K562 (cell line): ENCODE data around the gene TIMM10. TPM values are rescaled to one million over a fixed set of nuclear protein-coding genes. Genes with fewer than 3 reads are reported as not detected.

Experiments
- ATAC-seq: fragments of 200-7000 bp; cut with Tn5 transposase; 3 replicates; pipeline ENCODE4 v1.9.1; 2020; ENCODE audit warnings: moderate library complexity
- BruUV-seq: library from RNA; stranded (reverse); fragments of 400-500 nt; replicated peaks from 2 replicates; lab custom pipeline; 2021; lab: Mats Ljungman, UMichigan
- CTCF ChIA-PET: fragments of 300-600 bp; formaldehyde crosslinking; extraction: SDS; loops from one replicate; lab custom pipeline; 2021; ENCODE audit warnings: low intra/inter-chr PET ratio; lab: Yijun Ruan, JAX
- POLR2A ChIA-PET: fragments of 300-600, 350-650 bp; sonication (Branson Sonifier 250); formaldehyde crosslinking; extraction: SDS; loops from one replicate; lab custom pipeline; 2021; ENCODE audit warnings: antibody characterized with exemption, inconsistent platforms; lab: Yijun Ruan, JAX
- DNase-seq, 4 experiments: peaks; one replicate each; pipeline versions ENCODE4 v3.0.0 to v3.0.0-alpha.2; 2011 to 2018; ENCODE audit warnings: low spot score in 3 of 4, mixed read lengths in 3 of 4; ENCODE audit errors: extremely low read depth in 1 of 4
- FAIRE-seq: peaks from 2 replicates; lab custom pipeline; 2011; peaks lifted over from hg19 to GRCh38; lab: Jason Lieb, UNC
- H2AFZ ChIP-seq: 2 replicates; pipeline ENCODE4 v1.6.0; 2011; ENCODE audit warnings: low read depth, low read length, control low read depth, inconsistent platforms
- H3K27ac ChIP-seq: fragments of 200-600 bp; 3 replicates; pipeline ENCODE4 v1.8.0; 2011; ENCODE audit warnings: low read depth, mild to moderate bottlenecking, control low read depth, inconsistent platforms, low read length, moderate library complexity, mixed read lengths; ENCODE audit errors: extremely low read depth
- H3K27me3 ChIP-seq, 2 experiments: fragments of 300-600 bp in 1 of 2; 2 replicates in 1 of 2; 3 replicates in 1 of 2; pipeline versions ENCODE4 v1.6.0 to v1.8.0; 2011; ENCODE audit warnings: inconsistent platforms in 2 of 2, low read length in 2 of 2, mild to moderate bottlenecking in 1 of 2, mixed read lengths in 1 of 2, moderate library complexity in 1 of 2; ENCODE audit not compliant: control insufficient read depth in 2 of 2, insufficient read depth in 2 of 2
- H3K36me3 ChIP-seq: fragments of 300-600 bp; 3 replicates; pipeline ENCODE4 v1.8.0; 2011; ENCODE audit warnings: mild to moderate bottlenecking, low read length, inconsistent platforms; ENCODE audit not compliant: control insufficient read depth, insufficient read depth
- H3K4me1 ChIP-seq, 2 experiments: fragments of 200-600 bp in 1 of 2; replicated peaks in 1 of 2; 2 replicates in 1 of 2; 3 replicates in 1 of 2; pipeline versions ENCODE4 v1.5.1 to v1.8.0; 2011; ENCODE audit warnings: inconsistent platforms in 2 of 2, low read length in 2 of 2, mild to moderate bottlenecking in 1 of 2, mixed read lengths in 1 of 2, moderate library complexity in 1 of 2; ENCODE audit not compliant: control insufficient read depth in 2 of 2, insufficient read depth in 2 of 2
- H3K4me2 ChIP-seq: 2 replicates; pipeline ENCODE4 v1.6.1; 2011; ENCODE audit warnings: low read length, control low read depth, inconsistent platforms, mixed read lengths; ENCODE audit not compliant: insufficient read depth
- H3K4me3 ChIP-seq: fragments of 200-600 bp; sonication (generic), shearing (Covaris generic); 2 replicates; pipeline ENCODE4 v1.5.1; 2016; ENCODE audit warnings: control low read depth, inconsistent platforms
- H3K79me2 ChIP-seq: fragments of 200-600 bp; 3 replicates; pipeline ENCODE4 v1.8.0; 2011; ENCODE audit warnings: low read length, inconsistent platforms; ENCODE audit not compliant: control insufficient read depth, insufficient read depth
- H3K9ac ChIP-seq, 2 experiments: 2 replicates each; pipeline versions ENCODE4 v1.6.0 to v1.6.1; 2011; ENCODE audit warnings: low read depth in 2 of 2, low read length in 2 of 2, control low read depth in 1 of 2, inconsistent platforms in 1 of 2, mild to moderate bottlenecking in 1 of 2, mixed read lengths in 1 of 2; ENCODE audit not compliant: insufficient read depth in 1 of 2
- H3K9me1 ChIP-seq: one replicate; pipeline ENCODE4 v1.6.0; 2011; ENCODE audit warnings: inconsistent platforms, mild to moderate bottlenecking, low read length, moderate library complexity; ENCODE audit not compliant: control insufficient read depth, insufficient read depth
- H3K9me3 ChIP-seq: replicated peaks from 2 replicates; pipeline ENCODE4 v1.5.1; 2011; ENCODE audit warnings: low read depth, low read length, inconsistent platforms; ENCODE audit not compliant: control insufficient read depth, insufficient read depth
- H4K20me1 ChIP-seq: replicated peaks from 2 replicates; pipeline ENCODE4 v1.6.1; 2011; ENCODE audit warnings: low read length, inconsistent platforms, mixed read lengths; ENCODE audit not compliant: control insufficient read depth, insufficient read depth
- C11orf30 ChIP-seq: fragments of 450-650 bp; IDR thresholded peaks from 2 replicates; pipeline ENCODE4 v1.6.1; 2016; ENCODE audit warnings: low read depth, mild to moderate bottlenecking
- EWSR1 ChIP-seq: fragments of 450-650 bp; IDR thresholded peaks from 2 replicates; pipeline ENCODE4 v1.6.1; 2018; ENCODE audit warnings: borderline replicate concordance, mild to moderate bottlenecking, low read depth, moderate library complexity; ENCODE audit not compliant: partially characterized antibody
- MAFK ChIP-seq: IDR thresholded peaks from 2 replicates; pipeline ENCODE4 v1.6.1; 2011; ENCODE audit warnings: low read length, improper control_type of control experiment
- RBM25 ChIP-seq: fragments of 200-400 bp; formaldehyde crosslinking; IDR thresholded peaks from 2 replicates; pipeline ENCODE4 v1.6.1; 2018; ENCODE audit warnings: low read length, low read depth, moderate library complexity; ENCODE audit not compliant: severe bottlenecking
- WGBS: fragments of 100-300 bp; shearing (Covaris generic); methylation state at CpG from one replicate; pipeline ENCODE4 v1.1.6; 2016; ENCODE audit warnings: low coverage, mixed read lengths; ENCODE audit not compliant: insufficient coverage; ENCODE audit errors: missing lambda C conversion rate; 5-methylcytosine and 5-hydroxymethylcytosine counted together
- in situ Hi-C: fragments of 300-500 bp; cut with MboI; formaldehyde crosslinking; loops from 4 replicates; pipeline ENCODE4 v1.15.0; 2018; ENCODE audit warnings: inconsistent platforms, mixed read lengths
- intact Hi-C: fragments of 100-400 bp; cut with micrococcal nuclease; formaldehyde crosslinking; loops from 2 replicates; pipeline ENCODE4 v1.14.2; 2022
- polyA plus RNA-seq, 8 experiments: library from polyadenylated mRNA; depleted of rRNA in 4 of 8; stranded (reverse) in 5 of 8; unstranded in 3 of 8; fragments of >200 nt; fragmentation: Nextera tagmentation in 2 of 8; fragmentation: Illumina TruSeq in 1 of 8; extraction: Ambion mirVana in 2 of 8; extraction: Trizol in 1 of 8; gene quantifications; 2 replicates each; pipeline versions ENCODE4 v1.2.1 to v1.2.3, GENCODE V29; 2011 to 2014; ENCODE audit warnings: inconsistent platforms in 1 of 8, missing spikeins in 1 of 8
- total RNA-seq, 7 experiments: library from RNA; depleted of rRNA in 6 of 7; stranded (reverse); fragments of >200 nt in 6 of 7; fragmentation: Illumina TruSeq in 2 of 7; extraction: Trizol in 2 of 7; gene quantifications; 2 replicates each; pipeline versions ENCODE4 v1.2.1 to v1.2.3, GENCODE V29; 2011 to 2021; ENCODE audit warnings: low replicate concordance in 1 of 7

TIMM10 gene
- total and polyA plus RNA-seq, 9 of the 15 experiments (the other 6 are each of a cell fraction or from before 2014, with no cell fraction given), result 109 to 553 (median 172) TPM

- H3K36me3 ChIP-seq, result peaks cover 76% of the 10 kb centered on the region; the same call in 2 of the 3 replicates
- 0 out of 2 replicates have a peak, but pooled peaks cover 3% of the 10 kb centered on the region for H4K20me1 ChIP-seq
- H3K79me2 ChIP-seq, result no peaks in the 10 kb centered on the region
- in situ Hi-C loops (loop anchor here (5.0 kb wide), 1 partner anchor 37 kb away; no protein-coding TSS in a partner anchor), intact Hi-C loops (loop anchor here (5.0 kb wide), 1 partner anchor 33 kb away; no protein-coding TSS in a partner anchor)
- H3K9ac ChIP-seq, result peak overlapping the region in 1 of 2 experiments; percentile 17; a peak in 1 of 4 replicates
- BruUV-seq, result TSS peak; percentile 33
- no peak for FAIRE-seq
- ATAC-seq, result no peak
- H3K27me3 ChIP-seq, result no peaks in the 10 kb centered on the region
- peak; percentile 2; the same call in 1 of the 2 replicates for TF ChIP-seq MAFK
- TF ChIP-seq EWSR1, result no peak
- peak; percentile 41 for TF ChIP-seq RBM25
- 0 out of 2 replicates have a peak, but pooled peaks have one; percentile 15 for TF ChIP-seq C11orf30
- H3K4me2 ChIP-seq, result no peak overlapping the region
- POLR2A ChIA-PET, result interaction anchor here (1.0 to 1.1 kb wide), 2 partner anchors 27 to 54 kb away, joined by 3 to 4 read pairs; no protein-coding TSS in a partner anchor
- WGBS, result 90% methylated on average over 9 of the region's 9 CpGs
- CTCF ChIA-PET, result interaction anchor here (0.7 to 5.1 kb wide), 3 partner anchors 36 to 311 kb away, joined by 4 to 51 read pairs (median 8); no protein-coding TSS in a partner anchor
- no peaks in the 10 kb centered on the region for H3K9me3 ChIP-seq
- no peak for DNase-seq
- no peak overlapping the region for H3K4me3 ChIP-seq
- H2AFZ ChIP-seq, result no peak overlapping the region
- H3K9me1 ChIP-seq, result no peaks in the 10 kb centered on the region
- H3K4me1 ChIP-seq, result peaks cover 0 to 7% of the 10 kb centered on the region in 2 experiments; a peak in 2 of 5 replicates
- no peak overlapping the region for H3K27ac ChIP-seq
Observed at GRCh38 chr11:57490456-57491248, 39.9 kb downstream of the TIMM10 start.
